ENCODE results near the gene SLC4A1AP. TPM values are rescaled to one million over a fixed set of nuclear protein-coding genes. Genes with fewer than 3 reads are reported as not detected.

Gene SLC4A1AP
- total and polyA plus RNA-seq, 2 donors (not counting 1 experiment from before 2014, with no cell fraction given), result 8.9 to 23.1 TPM

DNA sequence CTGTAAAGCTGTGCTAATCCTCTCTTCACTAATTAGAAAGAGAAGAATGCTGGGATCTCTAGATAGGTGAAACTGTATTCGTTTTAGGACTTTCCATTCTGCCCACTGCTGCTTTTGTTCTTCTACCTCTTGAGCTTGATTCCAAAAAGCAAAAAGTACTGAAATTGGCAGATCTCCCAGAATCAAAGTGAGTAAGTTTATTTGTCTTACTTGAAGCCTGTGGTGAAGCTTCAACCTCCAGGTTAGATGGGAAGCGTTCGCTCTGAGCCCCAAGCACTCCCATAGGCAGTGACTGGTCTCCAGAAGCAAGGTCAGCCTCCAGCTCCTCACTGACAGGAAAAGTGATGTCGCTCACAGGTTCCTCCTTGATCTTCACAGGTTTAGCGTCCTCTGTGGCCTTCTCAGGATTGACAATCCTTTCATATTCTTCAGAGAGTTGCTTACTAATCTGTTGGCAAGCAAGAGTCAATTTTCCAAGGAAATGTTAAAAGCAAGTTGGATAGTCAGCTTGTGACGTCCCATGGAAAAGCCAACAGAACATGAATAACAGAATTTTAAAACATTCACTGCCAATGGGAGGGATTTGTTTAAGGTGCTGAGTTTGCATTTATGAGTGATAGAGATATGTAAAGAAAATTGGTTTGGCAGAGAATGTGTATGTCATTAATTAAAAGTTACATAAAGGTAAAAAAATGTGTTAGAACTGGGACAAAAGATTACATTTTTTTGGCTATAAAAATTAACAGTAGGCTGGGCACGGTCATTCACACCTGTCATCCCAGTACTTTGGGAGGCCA is 8.3 kb upstream of the SLC4A1AP start:
- Histone ChIP-seq H3K4me1 (ENCODE audit: control insufficient read depth in 2 of 2, insufficient read depth in 2 of 2, low read length in 2 of 2) (peaks cover 0 to 5% of the 10 kb centered on the region in 2 donors), H3K27ac (ENCODE audit: low read length in 2 of 2) (no peak overlapping the region), H3K79me2 (ENCODE audit: control insufficient read depth, insufficient read depth, low read length) (peaks cover 2% of the 10 kb centered on the region), H3K27me3 (replicated peaks in 1 of 4; ENCODE audit: control extremely low read depth in 1 of 4, control insufficient read depth in 3 of 4, insufficient read depth in 4 of 4, low read length in 3 of 4) (no peaks in the 10 kb centered on the region), H3K36me3 (replicated peaks in 1 of 2; ENCODE audit: control extremely low read depth in 1 of 2, control insufficient read depth in 1 of 2, extremely low read depth in 1 of 2, insufficient read depth in 2 of 2, low read length in 1 of 2) (peaks cover 3 to 75% of the 10 kb centered on the region in 2 experiments), H3K9me3 (ENCODE audit: control extremely low read depth in 1 of 3, control insufficient read depth in 2 of 3, insufficient read depth in 1 of 3, low read length in 2 of 3) (no peaks in the 10 kb centered on the region), H3K9ac (ENCODE audit: low read length) (no peak overlapping the region), H4K20me1 (ENCODE audit: control insufficient read depth, insufficient read depth, low read length, poor library complexity, severe bottlenecking) (no peaks in the 10 kb centered on the region), H2AFZ (ENCODE audit: insufficient read depth, low read depth, low read length, poor library complexity, severe bottlenecking) (no peak overlapping the region), H3K4me2 (replicated peaks; ENCODE audit: low read depth, low read length, poor library complexity, severe bottlenecking) (no peak overlapping the region), H3K4me3 (ENCODE audit: control extremely low read depth in 1 of 5, extremely low read depth in 1 of 5, insufficient read depth in 1 of 5, low read depth in 2 of 5, low read length in 4 of 5) (no peak overlapping the region)
- WGBS (ENCODE audit: insufficient coverage), result 100% methylated on average over 5 of the region's 7 CpGs
- ATAC-seq (ENCODE audit: low read depth) (no peak), DNase-seq (no peak)
- intact Hi-C loops (cut with micrococcal nuclease), result no loop called here
- H3K4me1 Mint-ChIP-seq, result peaks cover 11% of the 10 kb centered on the region
- no peak overlapping the region for H3K4me3 Mint-ChIP-seq
- TF ChIP-seq CTCF (IDR thresholded peaks at IDR 0.05), result no peak
- no peak for TF ChIP-seq EZH2 (IDR thresholded peaks at IDR 0.05; ENCODE audit: borderline replicate concordance, insufficient read depth, low read depth, low read length, poor library complexity, severe bottlenecking)
- no peak overlapping the region for H3K27ac Mint-ChIP-seq
- ChIA-PET POLR2A (no interaction called here), CTCF (interaction anchor here (1.0 to 1.6 kb wide), 4 partner anchors 8 to 28 kb away, joined by 3 to 9 read pairs (median 3); partner anchors contain the start of genes SLC4A1AP and SUPT7L)
- no peaks in the 10 kb centered on the region for H3K27me3 Mint-ChIP-seq
- no peaks in the 10 kb centered on the region for H3K9me3 Mint-ChIP-seq (ENCODE audit: insufficient read depth)

DNA sequence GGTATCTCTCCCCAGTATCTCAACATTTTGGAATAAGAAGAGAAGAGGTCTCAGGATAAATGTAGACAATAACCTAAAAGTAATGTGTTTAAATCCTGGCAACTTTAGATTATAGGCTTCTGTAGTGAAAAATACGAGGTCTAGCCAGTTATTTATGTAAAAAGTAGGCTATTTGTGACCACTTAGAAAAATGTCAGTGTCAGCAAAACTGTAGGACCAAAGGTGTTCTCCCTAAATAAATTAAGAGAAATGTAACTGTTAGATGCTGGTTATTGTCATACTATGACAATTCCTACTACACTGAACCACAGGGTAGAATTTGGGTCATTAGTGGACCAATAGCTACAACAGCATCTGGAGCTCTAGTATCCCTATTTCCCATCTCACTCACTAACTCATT is 2.3 kb upstream of the SLC4A1AP start:
- Mint-ChIP-seq H3K4me1 (peaks cover 39% of the 10 kb centered on the region), H3K27ac (no peak overlapping the region), H3K4me3 (peak overlapping the region; percentile 75), H3K27me3 (no peaks in the 10 kb centered on the region), H3K9me3 (ENCODE audit: insufficient read depth) (no peaks in the 10 kb centered on the region)
- POLR2A ChIA-PET, result no interaction called here
- Histone ChIP-seq H3K4me3 (ENCODE audit: control extremely low read depth in 1 of 5, extremely low read depth in 1 of 5, insufficient read depth in 1 of 5, low read depth in 2 of 5, low read length in 4 of 5) (no peak overlapping the region), H3K79me2 (ENCODE audit: control insufficient read depth, insufficient read depth, low read length) (peaks cover 42% of the 10 kb centered on the region), H3K9me3 (ENCODE audit: control extremely low read depth in 1 of 3, control insufficient read depth in 2 of 3, insufficient read depth in 1 of 3, low read length in 2 of 3) (peaks cover 0 to 3% (median 0%) of the 10 kb centered on the region in 3 donors), H3K27me3 (replicated peaks in 1 of 4; ENCODE audit: control extremely low read depth in 1 of 4, control insufficient read depth in 3 of 4, insufficient read depth in 4 of 4, low read length in 3 of 4) (no peaks in the 10 kb centered on the region), H4K20me1 (ENCODE audit: control insufficient read depth, insufficient read depth, low read length, poor library complexity, severe bottlenecking) (no peaks in the 10 kb centered on the region), H3K4me1 (ENCODE audit: control insufficient read depth in 2 of 2, insufficient read depth in 2 of 2, low read length in 2 of 2) (peaks cover 19 to 23% of the 10 kb centered on the region in 2 donors), H3K4me2 (replicated peaks; ENCODE audit: low read depth, low read length, poor library complexity, severe bottlenecking) (no peak overlapping the region), H2AFZ (ENCODE audit: insufficient read depth, low read depth, low read length, poor library complexity, severe bottlenecking) (no peak overlapping the region), H3K27ac (ENCODE audit: low read length in 2 of 2) (no peak overlapping the region), H3K9ac (ENCODE audit: low read length) (no peak overlapping the region), H3K36me3 (replicated peaks in 1 of 2; ENCODE audit: control extremely low read depth in 1 of 2, control insufficient read depth in 1 of 2, extremely low read depth in 1 of 2, insufficient read depth in 2 of 2, low read length in 1 of 2) (peaks cover 4 to 43% of the 10 kb centered on the region in 2 experiments)
- DNase-seq (no peak), ATAC-seq (ENCODE audit: low read depth) (no peak)
- TF ChIP-seq CTCF (IDR thresholded peaks at IDR 0.05), result no peak
- CTCF ChIA-PET, result no interaction called here
- 100% methylated on average over 1 of the region's 1 CpG for WGBS (ENCODE audit: insufficient coverage)
- intact Hi-C loops (cut with micrococcal nuclease), result loop anchor here (10.0 kb wide), 1 partner anchor 77 kb away; the partner anchor contains the start of gene ZNF512
